ENCODE results near the gene TAS1R1. TPM values are rescaled to one million over a fixed set of nuclear protein-coding genes. Genes with fewer than 3 reads are reported as not detected.

The TAS1R1 gene
- total RNA-seq, 2 donors from 2014 or later = not detected

DNA sequence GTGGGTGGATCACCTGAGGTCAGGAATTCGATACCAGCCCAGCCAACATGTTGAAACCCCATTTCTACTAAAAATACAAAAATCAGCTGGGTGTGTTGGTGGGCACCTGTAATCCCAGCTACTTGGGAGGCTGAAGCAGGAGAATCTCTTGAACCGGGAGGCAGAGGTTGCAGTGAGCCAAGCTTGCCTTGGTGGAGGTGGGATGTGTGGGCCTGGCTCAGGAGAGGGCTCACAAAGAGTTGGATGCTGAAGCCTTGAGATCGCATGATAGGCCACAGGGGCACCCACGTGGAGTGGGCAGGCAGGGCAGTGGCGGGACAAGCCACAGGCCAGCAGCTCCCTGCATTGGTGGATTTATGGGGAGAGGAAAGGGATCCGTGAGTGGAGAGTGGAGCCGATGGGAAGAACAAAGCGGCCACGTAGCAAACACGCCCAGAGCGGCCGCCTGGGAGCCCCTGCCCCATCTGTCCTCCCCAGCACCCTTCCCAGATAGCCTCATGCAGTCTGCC lies 73.9 kb downstream of the TAS1R1 start:
- H3K36me3 ChIP-seq (replicated peaks in 1 of 2; ENCODE audit: insufficient read depth in 1 of 2, low read depth in 2 of 2) = peaks cover 3 to 6% of the 10 kb centered on the region in 2 donors
- ATAC-seq (no peak), DNase-seq (no peak)
- H3K9me3 ChIP-seq = no peaks in the 10 kb centered on the region
- no peak overlapping the region for H3K27ac ChIP-seq
- WGBS, 2 donors = 90 to 92% methylated on average over 12 of the region's 12 CpGs
- peaks cover 27% of the 10 kb centered on the region for H3K4me1 ChIP-seq
- no peaks in the 10 kb centered on the region for H3K27me3 ChIP-seq
- TF ChIP-seq, protein P1, sequence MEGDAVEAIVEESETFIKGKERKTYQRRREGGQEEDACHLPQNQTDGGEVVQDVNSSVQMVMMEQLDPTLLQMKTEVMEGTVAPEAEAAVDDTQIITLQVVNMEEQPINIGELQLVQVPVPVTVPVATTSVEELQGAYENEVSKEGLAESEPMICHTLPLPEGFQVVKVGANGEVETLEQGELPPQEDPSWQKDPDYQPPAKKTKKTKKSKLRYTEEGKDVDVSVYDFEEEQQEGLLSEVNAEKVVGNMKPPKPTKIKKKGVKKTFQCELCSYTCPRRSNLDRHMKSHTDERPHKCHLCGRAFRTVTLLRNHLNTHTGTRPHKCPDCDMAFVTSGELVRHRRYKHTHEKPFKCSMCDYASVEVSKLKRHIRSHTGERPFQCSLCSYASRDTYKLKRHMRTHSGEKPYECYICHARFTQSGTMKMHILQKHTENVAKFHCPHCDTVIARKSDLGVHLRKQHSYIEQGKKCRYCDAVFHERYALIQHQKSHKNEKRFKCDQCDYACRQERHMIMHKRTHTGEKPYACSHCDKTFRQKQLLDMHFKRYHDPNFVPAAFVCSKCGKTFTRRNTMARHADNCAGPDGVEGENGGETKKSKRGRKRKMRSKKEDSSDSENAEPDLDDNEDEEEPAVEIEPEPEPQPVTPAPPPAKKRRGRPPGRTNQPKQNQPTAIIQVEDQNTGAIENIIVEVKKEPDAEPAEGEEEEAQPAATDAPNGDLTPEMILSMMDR (IDR thresholded peaks at IDR 0.05) = no peak
- no peak for TF ChIP-seq POLR2A (IDR thresholded peaks at IDR 0.05)
- intact Hi-C loops (cut with DNase I) = no loop called here
- H3K4me3 ChIP-seq = no peak overlapping the region

Small RNAs within 50 kb of the gene (small RNA-seq; reads per million reads assigned to genes)
- gene RNU6-731P = not detected

Other genes starting within 250 kb of the TAS1R1 start
- 10 to 100 TPM in 1 of 2 donors, 1 to 10 TPM in 1; 6.0 to 33.0 TPM for gene ACOT7, start 161.5 kb upstream of the TAS1R1 start, total RNA-seq
- gene HES2, start 135.4 kb upstream of the TAS1R1 start, total RNA-seq = under 1 TPM in 1 of 2 donors, not detected in 1; 0.26 TPM
- 1 to 10 TPM in 1 of 2 donors, under 1 TPM in 1; 0.26 to 4.0 TPM for gene ESPN, start 130.5 kb upstream of the TAS1R1 start, total RNA-seq
- 10 to 100 TPM in 1 of 2 donors, 1 to 10 TPM in 1; 4.2 to 23.1 TPM for gene TNFRSF25, start 89.1 kb upstream of the TAS1R1 start, total RNA-seq
- gene PLEKHG5, start 63.6 kb upstream of the TAS1R1 start, total RNA-seq = 1 to 10 TPM; 5.2 to 8.6 TPM
- 10 to 100 TPM; 13.7 to 27.4 TPM for gene NOL9, start 794 bp upstream of the TAS1R1 start, total RNA-seq
- 10 to 100 TPM; 17.4 to 37.6 TPM for gene ZBTB48, start 24.7 kb downstream of the TAS1R1 start, total RNA-seq
- 10 to 100 TPM; 38.4 to 60.0 TPM for gene KLHL21, start 47.6 kb downstream of the TAS1R1 start, total RNA-seq
- 1 to 10 TPM; 6.2 to 9.6 TPM for gene PHF13, start 58.4 kb downstream of the TAS1R1 start, total RNA-seq
- 10 to 100 TPM; 11.9 to 18.9 TPM for gene THAP3, start 69.6 kb downstream of the TAS1R1 start, total RNA-seq
- gene DNAJC11, start 146.5 kb downstream of the TAS1R1 start, total RNA-seq = 10 to 100 TPM; 16.1 to 88.3 TPM
- gene CAMTA1, start 230.1 kb downstream of the TAS1R1 start, total RNA-seq = 10 to 100 TPM; 36.3 to 59.7 TPM

Data from body of pancreas (tissue), 4 donors.